Endodermal cell (in vitro differentiated cells): ENCODE results near the gene PRDM16. TPM values are rescaled to one million over a fixed set of nuclear protein-coding genes. Genes with fewer than 3 reads are reported as not detected.
"Not testable (repeated sequence)": the region's sequence is repeated elsewhere in the genome, so short reads cannot be mapped to it uniquely, and the experiment has no call there.

Experiments used
- DNase-seq: peaks from one replicate; pipeline ENCODE4 v3.0.0-alpha.2; 2017
- H3K27ac ChIP-seq: 2 replicates; pipeline ENCODE4 v1.5.1; 2013; ENCODE audit warnings: mild to moderate bottlenecking, low read depth, low read length, moderate library complexity
- H3K27me3 ChIP-seq: 2 replicates; pipeline ENCODE4 v1.6.1; 2013; ENCODE audit warnings: mild to moderate bottlenecking, low read length, moderate library complexity; ENCODE audit not compliant: insufficient read depth, control insufficient read depth, poor library complexity, severe bottlenecking
- H3K36me3 ChIP-seq: 2 replicates; pipeline ENCODE4 v1.7.0; 2013; ENCODE audit warnings: mild to moderate bottlenecking, low read length, moderate library complexity; ENCODE audit not compliant: control insufficient read depth, insufficient read depth
- H3K4me1 ChIP-seq: one replicate; pipeline ENCODE4 v1.7.0; 2013; ENCODE audit warnings: low read length; ENCODE audit not compliant: control insufficient read depth, insufficient read depth
- H3K4me3 ChIP-seq: 2 replicates; pipeline ENCODE4 v1.5.1; 2013; ENCODE audit warnings: mild to moderate bottlenecking, low read length, moderate library complexity
- H3K9ac ChIP-seq: 2 replicates; pipeline ENCODE4 v1.6.1; 2013; ENCODE audit warnings: mild to moderate bottlenecking, low read length, moderate library complexity; ENCODE audit not compliant: poor library complexity, severe bottlenecking; ENCODE audit errors: extremely low read depth
- H3K9me3 ChIP-seq: 2 replicates; pipeline ENCODE4 v1.6.1; 2013; ENCODE audit warnings: mild to moderate bottlenecking, low read length, moderate library complexity; ENCODE audit not compliant: control insufficient read depth
- H3K27ac Mint-ChIP-seq: 2 replicates; pipeline ENCODE4 v1.8.0; 2020; ENCODE audit warnings: mixed read lengths
- H3K27me3 Mint-ChIP-seq: 2 replicates; pipeline ENCODE4 v1.8.0; 2021; ENCODE audit warnings: mild to moderate bottlenecking, mixed read lengths; ENCODE audit not compliant: insufficient read depth
- H3K36me3 Mint-ChIP-seq: 2 replicates; pipeline ENCODE4 v1.8.0; 2020; ENCODE audit warnings: low read depth, mixed read lengths
- H3K4me1 Mint-ChIP-seq: 2 replicates; pipeline ENCODE4 v1.8.0; 2020; ENCODE audit warnings: mixed read lengths
- H3K4me3 Mint-ChIP-seq: 2 replicates; pipeline ENCODE4 v1.8.0; 2020; ENCODE audit warnings: mild to moderate bottlenecking, moderate library complexity, mixed read lengths
- H3K9me3 Mint-ChIP-seq: 2 replicates; pipeline ENCODE4 v1.8.0; 2020; ENCODE audit warnings: mild to moderate bottlenecking, mixed read lengths
- WGBS, 2 experiments: methylation state at CpG; one replicate each; pipeline versions ENCODE4 v1.1.5 to v1.1.7; 2013; ENCODE audit warnings: missing lambda C conversion rate in 2 of 2, mixed read lengths in 1 of 2; ENCODE audit not compliant: insufficient coverage in 1 of 2, insufficient read length in 1 of 2; 5-methylcytosine and 5-hydroxymethylcytosine counted together
- total RNA-seq, 2 donors: library from RNA; stranded (reverse); fragmentation: NEBNext Ultra II Directional in 1 of 2; extraction: Animal tissue kit (Norgen Biotek cat#: 25700) in 1 of 2; gene quantifications; 2 replicates in 1 of 2; 3 replicates in 1 of 2; pipeline ENCODE4 v1.2.1, GENCODE V29; 2021
- TF ChIP-seq, protein P1 (sequence below): fragments of 200-600 bp; sonication (generic); conservative IDR thresholded peaks from 2 replicates; pipeline ENCODE4 v1.5.0; 2021; ENCODE audit warnings: antibody characterized with exemption, mild to moderate bottlenecking

The PRDM16 gene
- total RNA-seq, 2 donors from 2014 or later: 2.1 to 4.0 TPM

DNA sequence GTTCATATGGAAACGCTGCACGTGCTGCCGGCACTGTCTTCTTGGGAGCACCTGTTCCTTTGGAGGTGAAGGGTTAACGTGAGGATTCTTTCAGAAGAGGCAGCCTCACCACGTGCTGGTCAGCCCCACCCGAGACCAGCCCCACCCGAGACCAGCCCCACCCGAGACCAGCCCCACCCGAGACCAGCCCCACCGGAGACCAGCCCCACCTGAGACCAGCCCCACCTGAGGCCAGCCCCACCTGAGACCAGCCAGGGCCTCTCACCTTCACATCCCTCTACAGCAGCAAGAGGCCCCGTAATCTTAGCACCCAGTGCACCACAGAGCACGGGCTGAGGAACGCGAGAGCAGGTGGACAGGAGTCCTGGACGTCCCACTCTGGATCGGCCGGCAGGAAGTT is 18.0 kb downstream of the PRDM16 start:
- Histone ChIP-seq H3K36me3 (no peaks in the 10 kb centered on the region), H3K27ac (no peak overlapping the region), H3K4me3 (no peak overlapping the region), H3K9me3 (no peaks in the 10 kb centered on the region), H3K9ac (no peak overlapping the region), H3K4me1 (peaks cover 4% of the 10 kb centered on the region), H3K27me3 (no peaks in the 10 kb centered on the region)
- no peaks in the 10 kb centered on the region for H3K9me3 Mint-ChIP-seq
- TF ChIP-seq, protein P1, sequence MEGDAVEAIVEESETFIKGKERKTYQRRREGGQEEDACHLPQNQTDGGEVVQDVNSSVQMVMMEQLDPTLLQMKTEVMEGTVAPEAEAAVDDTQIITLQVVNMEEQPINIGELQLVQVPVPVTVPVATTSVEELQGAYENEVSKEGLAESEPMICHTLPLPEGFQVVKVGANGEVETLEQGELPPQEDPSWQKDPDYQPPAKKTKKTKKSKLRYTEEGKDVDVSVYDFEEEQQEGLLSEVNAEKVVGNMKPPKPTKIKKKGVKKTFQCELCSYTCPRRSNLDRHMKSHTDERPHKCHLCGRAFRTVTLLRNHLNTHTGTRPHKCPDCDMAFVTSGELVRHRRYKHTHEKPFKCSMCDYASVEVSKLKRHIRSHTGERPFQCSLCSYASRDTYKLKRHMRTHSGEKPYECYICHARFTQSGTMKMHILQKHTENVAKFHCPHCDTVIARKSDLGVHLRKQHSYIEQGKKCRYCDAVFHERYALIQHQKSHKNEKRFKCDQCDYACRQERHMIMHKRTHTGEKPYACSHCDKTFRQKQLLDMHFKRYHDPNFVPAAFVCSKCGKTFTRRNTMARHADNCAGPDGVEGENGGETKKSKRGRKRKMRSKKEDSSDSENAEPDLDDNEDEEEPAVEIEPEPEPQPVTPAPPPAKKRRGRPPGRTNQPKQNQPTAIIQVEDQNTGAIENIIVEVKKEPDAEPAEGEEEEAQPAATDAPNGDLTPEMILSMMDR: no peak
- 89 to 96% methylated on average over 9 to 17 of the region's 17 CpGs for WGBS, 2 experiments
- H3K4me1 Mint-ChIP-seq: no peaks in the 10 kb centered on the region
- H3K36me3 Mint-ChIP-seq: no peaks in the 10 kb centered on the region
- DNase-seq: no peak
- H3K27ac Mint-ChIP-seq: no peak overlapping the region
- H3K27me3 Mint-ChIP-seq: no peaks in the 10 kb centered on the region
- H3K4me3 Mint-ChIP-seq: no peak overlapping the region

DNA sequence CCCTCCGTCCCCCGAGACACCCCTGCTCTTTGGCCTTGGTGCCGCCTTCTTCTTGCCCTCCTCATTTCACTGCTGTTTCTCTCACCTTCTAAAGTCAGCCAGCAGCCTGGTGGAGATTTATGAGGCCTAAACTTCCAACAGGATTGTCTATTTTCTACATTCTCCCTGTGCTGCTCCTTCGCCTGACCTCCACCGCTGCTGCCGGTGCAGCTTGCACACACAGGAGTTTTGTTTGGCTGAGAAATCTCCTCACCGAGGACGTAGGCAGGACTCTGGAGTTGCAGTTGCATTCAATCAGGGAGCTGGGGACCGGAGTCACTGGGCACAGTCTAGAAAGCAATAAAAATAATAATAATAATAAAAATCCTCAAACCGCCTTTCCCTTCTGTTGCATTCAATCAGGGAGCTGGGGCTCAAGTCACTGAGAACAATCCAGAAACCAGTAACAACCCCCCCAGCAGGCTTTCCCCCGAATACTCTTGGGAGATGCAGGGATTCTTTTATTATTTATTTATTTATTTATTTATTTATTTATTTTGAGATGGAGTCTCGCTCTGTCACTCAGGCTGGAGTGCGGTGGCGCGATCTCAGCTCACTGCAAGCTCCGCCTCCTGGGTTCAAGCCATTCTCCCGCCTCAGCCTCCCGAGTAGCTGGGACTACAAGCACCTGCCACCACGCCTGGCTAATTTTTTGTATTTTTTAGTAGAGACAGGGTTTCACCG is 19.1 kb downstream of the PRDM16 start:
- H3K27ac ChIP-seq, H3K4me3 ChIP-seq, H3K27me3 ChIP-seq, H3K4me1 ChIP-seq, H3K9ac ChIP-seq, H3K36me3 ChIP-seq, H3K4me1 Mint-ChIP-seq, H3K36me3 Mint-ChIP-seq, H3K27ac Mint-ChIP-seq, H3K9me3 Mint-ChIP-seq, H3K9me3 ChIP-seq, H3K27me3 Mint-ChIP-seq, DNase-seq, H3K4me3 Mint-ChIP-seq: not testable (repeated sequence)
- whole genome bisulfite sequencing, 2 experiments: 93% methylated on average over 6 to 18 of the region's 20 CpGs

- Mint-ChIP-seq H3K9me3 (no peaks in the 10 kb centered on the region), H3K4me1 (no peaks in the 10 kb centered on the region), H3K4me3 (no peak overlapping the region), H3K27me3 (no peaks in the 10 kb centered on the region), H3K36me3 (no peaks in the 10 kb centered on the region), H3K27ac (no peak overlapping the region)
- no peaks in the 10 kb centered on the region for H3K9me3 ChIP-seq
- WGBS, 2 experiments: 88 to 89% methylated on average over 14 to 17 of the region's 17 CpGs
- H3K27me3 ChIP-seq: no peaks in the 10 kb centered on the region
- H3K9ac ChIP-seq: no peak overlapping the region
- H3K36me3 ChIP-seq: no peaks in the 10 kb centered on the region
- no peak overlapping the region for H3K4me3 ChIP-seq
- DNase-seq: no peak
- H3K27ac ChIP-seq: no peak overlapping the region
- no peaks in the 10 kb centered on the region for H3K4me1 ChIP-seq
- TF ChIP-seq, protein P1: no peak
These were observed 20.5 kb downstream of the PRDM16 start for GRCh38 chr1:3089490-3089889.

- H3K4me1 Mint-ChIP-seq: no peaks in the 10 kb centered on the region
- H3K27me3 Mint-ChIP-seq: no peaks in the 10 kb centered on the region
- H3K27ac Mint-ChIP-seq: no peak overlapping the region
- no peaks in the 10 kb centered on the region for H3K9me3 Mint-ChIP-seq
- H3K36me3 Mint-ChIP-seq: no peaks in the 10 kb centered on the region
- Histone ChIP-seq H3K27me3 (no peaks in the 10 kb centered on the region), H3K4me3 (no peak overlapping the region), H3K9me3 (no peaks in the 10 kb centered on the region), H3K36me3 (no peaks in the 10 kb centered on the region), H3K4me1 (no peaks in the 10 kb centered on the region), H3K27ac (no peak overlapping the region), H3K9ac (no peak overlapping the region)
- TF ChIP-seq, protein P1: no peak
- DNase-seq: no peak
- 93 to 94% methylated on average over 6 to 14 of the region's 14 CpGs for WGBS, 2 experiments
- no peak overlapping the region for H3K4me3 Mint-ChIP-seq
These were observed 22.3 kb downstream of the PRDM16 start for GRCh38 chr1:3091334-3091733.
